Effector memory CD8-positive, alpha-beta T cell (primary cell): ENCODE data around the gene MAFB.
"Not testable (repeated sequence)": the region's sequence is repeated elsewhere in the genome, so short reads cannot be mapped to it uniquely, and the experiment has no call there.

Experiments
- ATAC-seq: fragments of 150-1000 bp; cut with Tn5 transposase; replicated peaks from 2 replicates; pipeline ENCODE4 v1.10.0; 2021; ENCODE audit warnings: mild to moderate bottlenecking, moderate library complexity
- DNase-seq, 3 experiments: peaks; one replicate each; pipeline ENCODE4 v3.0.0; 2021
- H3K27ac Mint-ChIP-seq, 2 donors: one replicate each; pipeline ENCODE4 v1.8.0; 2022; ENCODE audit warnings: mild to moderate bottlenecking in 2 of 2, mixed read lengths in 2 of 2, moderate library complexity in 2 of 2
- H3K27me3 Mint-ChIP-seq, 2 donors: one replicate each; pipeline ENCODE4 v1.8.0; 2022; ENCODE audit warnings: mixed read lengths in 2 of 2
- H3K36me3 Mint-ChIP-seq: one replicate; pipeline ENCODE4 v1.8.0; 2022; ENCODE audit warnings: mild to moderate bottlenecking, moderate library complexity, mixed read lengths; ENCODE audit not compliant: insufficient read depth
- H3K4me1 Mint-ChIP-seq, 2 donors: one replicate each; pipeline ENCODE4 v1.8.0; 2022; ENCODE audit warnings: low read depth in 2 of 2, mixed read lengths in 2 of 2
- H3K4me3 Mint-ChIP-seq, 2 donors: one replicate each; pipeline ENCODE4 v1.8.0; 2022; ENCODE audit warnings: mild to moderate bottlenecking in 2 of 2, mixed read lengths in 2 of 2, moderate library complexity in 2 of 2
- H3K9me3 Mint-ChIP-seq, 2 donors: one replicate each; pipeline ENCODE4 v1.8.0; 2022; ENCODE audit warnings: mixed read lengths in 2 of 2
- total RNA-seq, 9 experiments: gene quantifications; one replicate each; lab custom pipeline; 2026; lab: John Stamatoyannopoulos, UW

Gene MAFB
- 0 to 1.1 (median 0) reads per million in 9 experiments for total RNA-seq

GRCh38 chr20:40689100-40689942 is at the start of gene MAFB:
MAFB (minus strand) TSS chr20:40689236; CDS start chr20:40688850, 386 bp downstream.
- Mint-ChIP-seq H3K36me3 (peaks cover 11% of the 10 kb centered on the region), H3K4me3 (peak within 1 kb of the TSS; percentile 85), H3K27ac (no peak within 1 kb of the TSS), H3K9me3 (no peaks in the 10 kb centered on the region), H3K4me1 (peaks cover 11 to 15% of the 10 kb centered on the region in 2 donors), H3K27me3 (peaks cover 64 to 95% of the 10 kb centered on the region in 2 donors)
- DNase-seq (peak; percentile 19 to 32 (median 21)), ATAC-seq (peak; percentile 75)

GRCh38 chr20:40736468-40736867 is 47.4 kb upstream of the MAFB start:
- DNase-seq, H3K27ac Mint-ChIP-seq, H3K36me3 Mint-ChIP-seq, H3K9me3 Mint-ChIP-seq, H3K4me1 Mint-ChIP-seq, H3K4me3 Mint-ChIP-seq, ATAC-seq: not testable (repeated sequence)
- H3K27me3 Mint-ChIP-seq, result peaks cover 35 to 46% of the 10 kb centered on the region in 2 donors

GRCh38 chr20:40728996-40729395 is 40.0 kb upstream of the MAFB start:
- Mint-ChIP-seq H3K36me3 (no peaks in the 10 kb centered on the region), H3K4me3 (no peak overlapping the region), H3K27me3 (peaks cover 14 to 28% of the 10 kb centered on the region in 2 donors), H3K9me3 (no peaks in the 10 kb centered on the region), H3K27ac (no peak overlapping the region), H3K4me1 (no peaks in the 10 kb centered on the region)
- DNase-seq (no peak), ATAC-seq (no peak)

- no peaks in the 10 kb centered on the region for H3K9me3 Mint-ChIP-seq
- DNase-seq (no peak), ATAC-seq (no peak)
- H3K4me3 Mint-ChIP-seq, result no peak overlapping the region
- H3K27me3 Mint-ChIP-seq, result peaks cover 8 to 23% of the 10 kb centered on the region in 2 donors
- no peaks in the 10 kb centered on the region for H3K36me3 Mint-ChIP-seq
- H3K27ac Mint-ChIP-seq, result no peak overlapping the region
- no peaks in the 10 kb centered on the region for H3K4me1 Mint-ChIP-seq
Measured at GRCh38 chr20:40728470-40728869, 39.4 kb upstream of the MAFB start.

- Mint-ChIP-seq H3K4me3 (no peak overlapping the region), H3K4me1 (no peaks in the 10 kb centered on the region), H3K27me3 (peaks cover 5 to 18% of the 10 kb centered on the region in 2 donors), H3K27ac (no peak overlapping the region), H3K9me3 (no peaks in the 10 kb centered on the region), H3K36me3 (no peaks in the 10 kb centered on the region)
- no peak for ATAC-seq
- no peak for DNase-seq
Measured at GRCh38 chr20:40727960-40728359, 38.9 kb upstream of the MAFB start.

GRCh38 chr20:40726776-40727175 is 37.7 kb upstream of the MAFB start:
- DNase-seq (no peak), ATAC-seq (no peak)
- Mint-ChIP-seq H3K4me3 (no peak overlapping the region), H3K36me3 (no peaks in the 10 kb centered on the region), H3K27ac (no peak overlapping the region), H3K4me1 (no peaks in the 10 kb centered on the region), H3K9me3 (no peaks in the 10 kb centered on the region), H3K27me3 (peaks cover 5 to 18% of the 10 kb centered on the region in 2 donors)

- Mint-ChIP-seq H3K4me3 (no peak overlapping the region), H3K27ac (no peak overlapping the region), H3K27me3 (peaks cover 4 to 27% of the 10 kb centered on the region in 2 donors), H3K36me3 (no peaks in the 10 kb centered on the region), H3K4me1 (no peaks in the 10 kb centered on the region), H3K9me3 (no peaks in the 10 kb centered on the region)
- ATAC-seq (no peak), DNase-seq (no peak)
Measured at GRCh38 chr20:40724566-40724965, 35.5 kb upstream of the MAFB start.

- Mint-ChIP-seq H3K27me3 (peaks cover 26 to 42% of the 10 kb centered on the region in 2 donors), H3K36me3 (peaks cover 3% of the 10 kb centered on the region), H3K4me1 (no peaks in the 10 kb centered on the region), H3K9me3 (no peaks in the 10 kb centered on the region), H3K4me3 (no peak overlapping the region), H3K27ac (no peak overlapping the region)
- no peak for DNase-seq
- ATAC-seq, result no peak
Measured at GRCh38 chr20:40720826-40721225, 31.8 kb upstream of the MAFB start.

- Mint-ChIP-seq H3K27ac (no peak overlapping the region), H3K4me3 (no peak overlapping the region), H3K9me3 (no peaks in the 10 kb centered on the region), H3K36me3 (peaks cover 3% of the 10 kb centered on the region), H3K27me3 (peaks cover 26 to 49% of the 10 kb centered on the region in 2 donors), H3K4me1 (no peaks in the 10 kb centered on the region)
- DNase-seq (no peak), ATAC-seq (no peak)
Measured at GRCh38 chr20:40720099-40720498, 31.1 kb upstream of the MAFB start.

- Mint-ChIP-seq H3K36me3 (peaks cover 6% of the 10 kb centered on the region), H3K27ac (no peak overlapping the region), H3K4me1 (no peaks in the 10 kb centered on the region), H3K9me3 (no peaks in the 10 kb centered on the region), H3K4me3 (no peak overlapping the region), H3K27me3 (peaks cover 26 to 57% of the 10 kb centered on the region in 2 donors)
- no peak for ATAC-seq
- DNase-seq, result no peak
Measured at GRCh38 chr20:40718982-40719729, 30.1 kb upstream of the MAFB start.

GRCh38 chr20:40718214-40718977 is 29.4 kb upstream of the MAFB start:
- Mint-ChIP-seq H3K27me3 (peaks cover 28 to 64% of the 10 kb centered on the region in 2 donors), H3K4me1 (no peaks in the 10 kb centered on the region), H3K36me3 (peaks cover 6% of the 10 kb centered on the region), H3K9me3 (no peaks in the 10 kb centered on the region), H3K27ac (no peak overlapping the region), H3K4me3 (no peak overlapping the region)
- ATAC-seq, result no peak
- no peak for DNase-seq

GRCh38 chr20:40717343-40717865 is 28.4 kb upstream of the MAFB start:
- Mint-ChIP-seq H3K4me3 (no peak overlapping the region), H3K27me3 (peaks cover 35 to 71% of the 10 kb centered on the region in 2 donors), H3K36me3 (peaks cover 6% of the 10 kb centered on the region), H3K4me1 (no peaks in the 10 kb centered on the region), H3K9me3 (no peaks in the 10 kb centered on the region), H3K27ac (no peak overlapping the region)
- ATAC-seq, result no peak
- DNase-seq, result no peak

GRCh38 chr20:40715491-40715890 is 26.5 kb upstream of the MAFB start:
- peaks cover 41 to 79% of the 10 kb centered on the region in 2 donors for H3K27me3 Mint-ChIP-seq
- DNase-seq (no peak), ATAC-seq (no peak)
- H3K4me1 Mint-ChIP-seq, result no peaks in the 10 kb centered on the region
- peaks cover 6% of the 10 kb centered on the region for H3K36me3 Mint-ChIP-seq
- H3K4me3 Mint-ChIP-seq, result no peak overlapping the region
- H3K9me3 Mint-ChIP-seq, result no peaks in the 10 kb centered on the region
- H3K27ac Mint-ChIP-seq, result no peak overlapping the region
